Stimulated activated CD4-positive, alpha-beta T cell treated with anti-CD3 and anti-CD28 coated beads, Interleukin-1b, Interleukin-23, amount 100 ng/mL, for 4 hours (primary cell): Measurements from ENCODE around the gene IL11.

Source experiments
- DNase-seq, 2 donors: peaks; one replicate each; pipeline ENCODE4 v3.0.0-alpha.2; 2020; ENCODE audit warnings: low read depth in 2 of 2

The IL11 gene

DNA sequence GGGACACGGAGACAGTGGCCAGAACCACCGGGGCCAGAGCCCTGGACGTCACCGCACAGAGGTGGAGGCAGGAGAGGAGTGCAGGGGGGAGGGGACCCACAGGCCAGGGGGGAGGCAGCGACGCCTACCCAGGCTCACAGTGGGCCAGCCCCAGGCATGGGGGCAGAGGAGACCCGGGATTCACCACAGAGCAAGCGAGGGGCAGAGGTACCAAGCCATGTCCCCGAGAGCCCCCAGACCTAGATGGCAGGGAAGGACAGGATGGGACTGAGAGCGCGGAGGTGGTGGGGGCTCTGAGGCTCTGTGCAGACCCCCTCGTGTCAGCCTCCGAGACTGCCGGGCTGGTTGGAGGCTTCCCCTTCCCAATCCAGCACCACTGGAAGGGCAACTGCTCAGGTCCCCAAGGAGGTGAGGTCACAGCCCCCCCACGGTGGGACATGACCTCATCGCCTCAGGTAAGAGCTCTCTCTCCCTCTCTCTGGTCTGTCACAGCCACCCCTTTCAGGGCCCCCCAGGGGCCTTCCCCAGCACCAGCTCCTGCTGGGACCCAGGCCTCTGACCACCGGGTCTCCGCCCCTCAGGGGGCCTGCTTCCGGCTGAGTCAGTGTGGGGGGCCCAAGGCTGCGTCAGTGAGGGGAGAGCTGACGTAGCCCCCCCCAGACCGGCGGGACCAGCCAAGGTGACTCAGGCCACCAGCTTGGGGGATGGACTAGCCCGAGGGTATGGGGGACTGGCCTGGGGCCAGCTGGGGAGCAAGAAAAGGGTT is 2.2 kb upstream of the IL11 start:
- no peak for DNase-seq

GRCh38 chr19:55369653-55370304 is 484 bp downstream of the IL11 start:
- DNase-seq = no peak

DNA sequence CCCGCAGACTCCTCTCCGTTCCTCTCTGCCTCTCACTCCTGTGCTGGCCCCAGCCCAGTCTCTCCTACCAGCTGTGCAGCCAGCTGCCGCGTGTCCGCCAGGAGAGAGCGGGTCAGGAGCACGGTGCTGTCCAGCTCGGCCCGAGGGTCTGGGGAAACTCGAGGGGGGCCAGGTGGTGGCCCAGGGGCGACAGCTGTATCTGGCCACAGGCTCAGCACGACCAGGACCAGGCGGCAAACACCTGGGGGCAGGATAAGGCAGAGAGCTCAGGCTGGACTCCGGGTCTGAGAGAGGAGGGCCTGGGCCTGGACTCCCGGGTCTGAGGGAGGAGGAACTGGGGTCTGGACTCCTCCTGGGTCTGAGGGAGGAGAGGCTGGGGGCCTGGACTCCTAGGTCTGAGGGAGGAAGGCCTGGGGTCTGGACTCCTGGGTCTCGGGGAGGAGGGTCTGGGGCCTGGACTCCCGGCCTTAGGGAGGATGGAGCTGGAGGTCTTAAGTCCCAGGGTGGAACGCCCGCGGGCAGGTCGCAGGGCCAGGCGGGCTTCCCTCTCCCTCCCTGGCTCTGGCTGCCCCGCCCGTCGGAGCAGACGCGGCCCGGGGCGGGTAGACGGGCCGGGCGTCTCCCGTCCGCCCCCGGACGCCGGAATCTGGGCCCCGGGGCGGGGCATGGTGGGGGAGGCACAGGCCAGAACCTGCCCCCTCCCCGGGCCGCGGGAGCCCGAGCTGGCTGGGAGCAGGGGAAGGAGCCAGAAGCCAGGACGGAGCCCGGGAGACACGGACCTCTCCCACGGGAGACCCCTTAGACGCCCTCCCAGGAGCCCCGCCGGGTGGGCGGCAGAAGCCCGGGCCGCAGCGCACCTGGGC is 1.3 kb downstream of the IL11 start:
- DNase-seq = peak in 1 of 2 donors; percentile 26

- DNase-seq = no peak
These were observed 2.2 kb downstream of the IL11 start for GRCh38 chr19:55368106-55368505.

- DNase-seq = no peak
These were observed 3.5 kb downstream of the IL11 start for GRCh38 chr19:55366790-55367189.

GRCh38 chr19:55365964-55366363 is 4.3 kb downstream of the IL11 start:
- no peak for DNase-seq

- DNase-seq = no peak
These were observed 5.0 kb downstream of the IL11 start for GRCh38 chr19:55365245-55365644.

- DNase-seq = no peak
These were observed 7.1 kb downstream of the IL11 start, which contains the start of gene GARIN5B for GRCh38 chr19:55362990-55363716. Gene GARIN5B (minus strand): TSS chr19:55363260. CDS start chr19:55363066, 194 bp downstream.

- no peak for DNase-seq
These were observed 7.9 kb downstream of the IL11 start for GRCh38 chr19:55362174-55362989.

DNA sequence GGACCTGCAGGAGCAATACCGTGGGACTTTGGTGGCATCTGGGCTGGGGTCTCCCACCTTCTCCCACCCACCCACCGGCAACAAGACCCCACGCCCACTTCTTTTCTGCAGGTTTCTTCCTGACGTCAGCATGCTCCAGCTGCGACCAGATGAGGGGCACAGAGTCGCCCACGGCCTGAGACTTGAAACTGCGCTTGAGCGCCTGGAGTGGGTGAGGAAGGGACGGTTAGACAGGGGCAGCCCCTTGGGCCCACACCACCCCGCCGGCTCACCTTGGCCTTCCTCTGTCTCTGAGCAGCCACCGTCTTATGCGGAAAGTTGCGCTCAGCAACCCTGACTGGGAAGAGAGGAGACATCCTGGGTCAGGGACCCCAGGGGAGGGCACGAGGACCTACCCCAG is 9.4 kb downstream of the IL11 start:
- DNase-seq = no peak

DNA sequence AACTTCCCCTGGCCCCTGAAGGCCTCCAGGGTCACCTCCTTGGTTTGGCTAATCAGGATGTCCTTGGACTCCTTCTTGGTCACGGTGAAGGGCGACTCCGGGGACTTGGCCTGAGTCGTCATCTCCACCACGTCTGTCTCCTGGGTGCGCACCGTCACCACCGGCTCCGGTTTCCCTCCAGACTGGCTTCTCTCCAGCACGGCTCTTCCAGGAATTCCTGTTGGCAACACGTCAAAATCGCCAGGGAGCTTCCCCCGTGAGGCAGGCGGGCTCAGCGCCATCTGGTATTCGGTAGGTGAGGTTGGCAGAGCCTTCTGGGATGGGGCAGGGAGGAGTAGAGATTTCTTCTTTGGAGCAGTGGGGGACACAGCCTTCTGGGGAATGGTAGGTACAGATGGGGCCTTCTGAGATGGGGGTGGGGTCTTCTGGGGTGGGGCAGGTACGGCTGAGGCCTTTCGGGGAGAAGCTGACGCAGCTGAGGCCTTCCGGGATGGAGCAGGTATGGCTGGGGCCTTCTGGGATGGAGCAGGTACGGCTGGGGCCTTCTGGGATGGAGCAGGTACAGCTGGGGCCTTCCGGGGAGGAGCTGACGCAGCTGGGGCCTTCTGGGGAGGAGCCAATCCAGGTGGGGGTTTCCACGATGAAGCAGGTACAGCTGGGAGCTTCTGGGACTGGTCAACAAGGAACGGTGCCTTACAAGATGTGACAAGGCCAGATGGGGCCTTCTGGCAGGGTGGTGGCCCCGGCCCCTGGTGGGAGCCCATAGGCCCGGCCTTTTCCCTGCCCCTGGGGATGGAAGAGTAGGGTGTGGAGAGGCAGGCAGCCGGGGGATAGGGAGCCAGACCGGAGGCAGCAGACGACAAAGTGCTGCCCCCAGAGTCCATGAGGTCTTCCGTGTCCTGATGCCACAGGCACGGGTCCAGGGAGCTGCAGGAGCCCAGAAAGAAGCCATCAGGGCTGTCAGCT is 11.0 kb downstream of the IL11 start:
- no peak for DNase-seq

DNA sequence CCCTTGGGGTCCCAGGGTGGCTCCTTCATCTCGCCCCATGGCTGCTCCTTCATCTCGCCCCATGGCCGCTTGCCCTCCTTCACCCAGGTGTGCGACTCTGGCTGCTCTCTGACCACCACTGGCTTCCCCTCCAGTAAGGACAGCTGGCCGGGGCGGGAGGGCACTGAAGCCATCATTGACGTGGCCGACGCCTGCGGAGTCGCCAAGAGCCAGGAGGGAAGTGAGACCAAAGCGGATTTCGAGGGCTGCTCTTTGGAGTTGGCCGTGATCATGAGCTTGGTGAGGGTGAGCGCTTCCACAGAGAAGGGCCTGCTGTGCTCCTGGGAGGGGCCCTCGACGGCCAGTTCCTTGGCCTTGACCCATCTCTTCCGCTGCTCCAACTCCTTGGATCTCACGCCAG is 11.8 kb downstream of the IL11 start:
- no peak for DNase-seq

DNA sequence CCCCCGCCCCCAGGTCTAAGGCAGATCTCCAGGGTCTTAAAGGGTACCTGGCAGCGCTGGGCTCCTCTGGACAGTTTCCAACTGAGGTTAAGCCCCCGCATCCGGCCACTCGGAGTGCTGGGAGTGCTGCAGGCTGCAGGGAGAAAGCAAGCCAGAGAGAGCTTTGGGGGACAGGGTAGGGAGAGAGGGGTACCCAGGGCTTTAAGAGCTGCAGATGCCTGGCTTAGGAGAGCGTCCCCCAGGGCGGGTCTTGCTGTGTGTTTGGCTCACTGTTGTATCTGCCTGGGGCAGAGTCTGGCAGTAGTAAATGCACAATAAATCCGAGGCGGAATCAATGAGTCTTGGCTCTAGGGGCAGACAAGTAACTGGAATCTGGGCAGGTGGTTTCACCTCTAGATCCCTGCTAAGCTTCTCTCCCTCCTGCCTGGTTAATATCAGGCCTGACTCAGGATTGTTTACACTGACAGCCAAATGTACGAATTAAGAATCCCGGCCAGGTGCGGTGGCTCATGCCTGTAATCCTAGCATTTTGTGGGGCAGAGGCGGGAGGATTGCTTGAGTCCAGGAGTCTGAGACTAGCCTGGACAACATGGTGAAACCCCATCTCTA is 14.9 kb downstream of the IL11 start:
- no peak for DNase-seq

- no peak for DNase-seq
These were observed 15.5 kb downstream of the IL11 start, which contains the start of gene COX6B2 for GRCh38 chr19:55354698-55355212. Gene COX6B2 (minus strand): TSS chr19:55354719. CDS start chr19:55354521, 198 bp downstream.

GRCh38 chr19:55353803-55354697 is 16.2 kb downstream of the IL11 start:
- peak; percentile 30 to 53 for DNase-seq

DNA sequence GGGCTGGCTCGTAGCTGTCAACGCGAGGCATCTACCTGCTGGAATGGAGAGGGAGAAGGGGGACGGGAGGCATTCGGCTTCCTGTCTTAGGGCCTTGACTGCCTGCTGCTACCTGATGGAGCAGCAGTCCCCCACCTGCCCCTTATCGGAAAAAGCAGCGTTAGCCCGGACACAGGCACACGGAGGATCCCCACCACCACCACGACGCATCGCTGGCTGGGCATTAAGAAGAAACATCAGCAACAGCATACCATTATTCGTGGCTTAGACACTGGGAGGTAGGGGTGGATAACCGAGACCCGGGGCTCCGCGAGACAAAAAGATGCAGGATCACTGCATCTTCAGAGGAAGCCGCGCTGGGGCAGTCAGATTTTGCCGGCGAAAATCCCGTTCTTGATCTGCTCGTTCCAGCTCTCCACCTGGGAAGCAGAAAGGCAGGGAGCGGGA is 16.9 kb downstream of the IL11 start:
- no peak for DNase-seq

DNA sequence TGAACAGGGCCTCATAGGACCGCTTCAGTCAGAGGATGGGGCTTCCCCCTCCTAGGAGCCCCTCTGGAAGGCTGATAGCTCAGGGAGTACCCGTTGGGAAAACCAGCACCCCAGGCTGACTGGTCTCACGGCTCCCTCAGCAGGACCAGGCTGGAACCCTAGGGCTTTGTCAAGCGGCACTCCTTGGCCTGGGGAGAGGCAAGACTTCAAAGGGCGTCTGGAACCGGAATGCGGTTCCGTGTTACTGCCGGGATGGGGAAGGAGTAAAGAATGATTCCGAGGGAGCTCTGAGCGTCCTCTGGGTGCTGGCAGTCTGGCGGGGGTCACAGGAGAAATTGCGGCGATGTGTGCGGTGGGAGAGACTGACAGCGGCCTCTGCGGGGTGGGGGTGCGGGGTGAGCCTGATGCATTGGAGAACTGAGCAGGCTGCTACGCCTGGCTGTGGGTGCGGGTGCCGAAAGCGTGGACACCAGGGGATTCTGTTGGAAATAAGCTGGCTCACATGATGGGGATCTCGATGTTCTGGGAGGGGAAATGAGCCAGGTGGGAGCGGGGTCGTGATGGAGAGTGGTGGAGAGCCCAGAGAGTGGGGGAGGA is 17.6 kb downstream of the IL11 start:
- no peak for DNase-seq
